ENCODE results near the gene CD1B.
"Not testable (repeated sequence)": the region's sequence is repeated elsewhere in the genome, so short reads cannot be mapped to it uniquely, and the experiment has no call there.

CD1B gene

GRCh38 chr1:158328426-158328825 lies 2.9 kb downstream of the CD1B start:
- no peak for DNase-seq (ENCODE audit: low read depth)

DNA sequence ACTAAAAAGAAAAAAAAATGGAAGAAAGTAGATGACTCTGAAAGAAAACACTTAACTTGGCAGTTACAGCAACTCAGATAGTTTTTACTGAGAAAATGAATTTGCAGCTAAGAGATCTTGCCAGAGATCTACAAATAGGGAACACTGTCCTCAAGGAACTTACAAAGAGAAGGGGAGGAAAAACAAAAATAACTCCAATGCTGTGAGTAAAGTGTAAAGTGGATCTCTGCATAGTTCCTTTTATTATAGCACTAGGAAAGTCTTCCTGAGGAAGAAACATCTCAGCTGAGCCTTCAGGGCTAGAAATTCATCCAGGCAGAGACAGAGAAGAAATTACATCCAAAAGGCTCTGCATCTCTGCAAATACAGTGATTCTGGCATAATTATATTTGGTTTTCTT lies 3.9 kb downstream of the CD1B start:
- DNase-seq (ENCODE audit: low read depth), result no peak

DNA sequence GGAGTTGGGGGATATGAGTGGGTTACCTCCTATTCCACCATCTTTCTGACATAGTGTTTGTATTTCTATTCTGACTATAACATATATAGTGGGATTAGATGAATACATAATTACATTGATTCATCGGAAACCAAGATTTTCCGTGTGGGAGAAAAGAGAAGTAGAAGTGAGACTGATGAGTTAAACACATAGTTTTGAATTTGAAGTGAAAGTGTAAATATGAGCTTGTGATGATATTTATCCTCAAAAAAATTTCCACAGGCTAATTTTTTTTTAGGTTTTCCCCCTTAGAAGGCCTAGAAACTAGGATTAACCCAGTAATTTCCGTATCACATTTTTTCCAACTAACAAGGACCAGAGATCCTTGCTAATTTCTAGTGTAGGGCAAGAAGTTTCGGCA lies 6.9 kb downstream of the CD1B start:
- no peak for DNase-seq (ENCODE audit: low read depth)

- no peak for DNase-seq (ENCODE audit: low read depth)
These were observed 7.5 kb downstream of the CD1B start for GRCh38 chr1:158323866-158324265.

GRCh38 chr1:158311066-158311465 lies 20.3 kb downstream of the CD1B start:
- DNase-seq (ENCODE audit: low read depth), result no peak

GRCh38 chr1:158310623-158311022 lies 20.7 kb downstream of the CD1B start:
- DNase-seq (ENCODE audit: low read depth), result no peak

DNA sequence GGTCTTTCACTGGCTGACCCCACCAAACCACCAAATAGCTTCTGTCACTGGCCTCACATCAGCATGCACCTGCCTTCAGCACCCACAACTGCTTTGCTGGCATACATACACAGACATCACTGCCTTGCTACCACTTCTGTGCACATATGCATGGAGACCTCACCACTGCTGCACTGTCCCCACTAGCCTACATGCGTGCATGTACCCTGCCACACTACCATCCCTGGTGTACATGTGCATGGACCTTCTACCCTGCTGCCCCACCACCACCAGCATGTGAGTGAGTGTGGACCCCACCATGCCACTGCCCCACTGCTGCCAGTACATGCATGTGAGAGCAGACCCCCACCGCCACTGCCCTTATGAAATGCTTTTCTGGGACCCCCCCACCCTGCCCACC lies 35.5 kb downstream of the CD1B start:
- no peak for DNase-seq (ENCODE audit: low read depth)

DNA sequence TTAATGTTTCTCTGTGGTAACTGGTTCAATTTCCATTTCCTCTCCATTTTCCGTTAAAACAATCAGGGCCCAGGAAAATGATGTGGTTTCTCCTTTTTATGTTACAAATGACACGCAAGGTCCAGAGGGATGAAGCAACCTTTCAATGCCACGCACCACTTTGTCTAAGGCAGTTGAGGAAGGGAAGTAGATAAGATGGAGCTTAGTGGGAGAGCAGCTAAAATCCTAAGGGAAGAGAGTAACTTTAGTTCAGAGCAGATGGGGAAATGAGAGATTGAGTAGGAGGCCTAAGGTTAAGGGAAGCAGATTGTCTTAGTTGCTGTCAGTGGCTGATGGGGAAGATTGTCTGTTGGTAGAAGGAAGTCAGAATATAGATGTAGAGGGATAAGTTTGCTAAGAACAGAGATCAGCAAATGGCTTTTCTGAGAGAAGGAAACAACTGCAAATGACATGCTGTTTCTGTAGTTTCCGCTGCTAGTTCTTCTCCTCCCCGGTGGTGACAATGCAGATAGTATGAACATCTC lies 40.9 kb downstream of the CD1B start:
- DNase-seq (ENCODE audit: low read depth), result no peak

DNA sequence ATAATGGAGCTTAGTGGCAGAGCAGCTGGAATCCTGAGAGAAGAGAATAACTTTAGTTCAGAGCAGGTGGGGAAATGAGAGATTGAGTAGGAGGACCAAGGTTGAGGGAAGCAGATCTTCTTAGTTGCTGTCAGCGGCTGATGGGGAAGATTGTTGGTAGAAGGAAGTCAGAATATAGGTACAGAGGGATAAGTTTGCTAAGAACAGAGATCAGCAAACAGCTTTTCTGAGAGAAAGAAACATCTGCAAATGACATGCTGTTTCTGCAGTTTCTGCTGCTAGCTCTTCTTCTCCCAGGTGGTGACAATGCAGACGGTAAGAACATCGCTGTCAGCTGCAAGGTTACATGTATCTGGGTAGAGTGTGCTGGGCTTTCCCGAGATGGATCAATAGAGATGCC lies 41.5 kb downstream of the CD1B start, which contains the start of gene CD1C:
Gene CD1C, plus strand, starts transcription at position 113 of the 400 bp plus-strand sequence. Its CDS starts 142 bp downstream, at position 255.
- no peak for DNase-seq (ENCODE audit: low read depth)

DNA sequence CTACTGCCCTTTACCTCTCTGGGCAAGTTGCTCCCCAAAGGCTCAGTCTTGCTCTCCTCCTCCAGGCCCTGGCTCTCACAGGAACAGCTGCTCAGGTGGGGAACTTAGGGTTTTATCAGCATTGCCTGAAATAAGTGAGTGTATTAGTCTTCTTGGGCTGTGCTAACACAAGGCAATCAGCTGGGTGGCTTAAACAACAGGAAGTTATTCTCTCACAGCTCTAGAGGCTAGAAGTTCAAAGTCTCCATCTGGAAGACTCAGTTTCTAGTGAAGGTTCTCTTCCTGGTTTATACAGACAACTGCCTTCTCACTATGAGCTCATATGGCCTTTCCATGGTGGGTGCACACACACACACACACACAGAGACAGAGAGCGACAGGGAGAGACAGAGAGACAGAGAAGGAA lies 44.4 kb downstream of the CD1B start:
- DNase-seq (ENCODE audit: low read depth), result no peak

DNA sequence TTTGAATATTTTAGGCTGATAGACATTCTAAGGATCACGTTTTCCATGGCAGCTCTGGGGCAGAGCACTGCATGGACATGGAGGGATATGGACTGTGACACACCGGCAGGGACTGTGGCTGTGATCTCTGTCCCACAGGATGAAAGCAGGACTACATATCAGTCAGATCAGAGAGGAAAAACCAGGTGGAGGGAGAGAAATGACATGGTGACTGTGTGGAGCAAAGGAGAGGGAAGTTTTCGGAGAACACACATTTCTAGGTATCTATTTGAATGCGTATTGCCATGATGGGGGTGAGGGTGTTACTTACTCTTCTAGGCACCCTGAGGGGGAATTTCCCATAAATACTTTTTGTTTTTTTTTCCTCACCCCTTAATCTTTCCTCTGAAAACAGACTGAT lies 44.8 kb downstream of the CD1B start:
- DNase-seq (ENCODE audit: low read depth), result no peak

GRCh38 chr1:158285756-158286241 lies 45.5 kb downstream of the CD1B start:
- no peak for DNase-seq (ENCODE audit: low read depth)

DNA sequence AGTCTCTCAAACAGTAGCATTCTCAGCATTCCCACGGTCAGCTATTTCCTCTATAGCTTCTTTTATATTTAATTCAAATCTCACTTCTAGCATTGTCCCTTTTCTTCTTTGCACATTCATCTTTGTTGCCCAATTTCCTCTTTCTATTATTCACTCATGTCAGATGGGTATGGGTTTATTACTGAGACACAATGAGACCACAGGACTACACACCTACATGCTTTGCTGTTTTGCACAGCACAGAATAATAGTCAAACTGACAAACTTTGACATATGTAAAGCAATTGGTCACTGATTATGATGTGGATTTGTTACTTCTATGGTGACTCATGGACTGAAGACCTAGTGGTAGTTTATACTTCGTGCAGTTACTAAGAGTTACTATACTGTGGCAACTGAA lies 47.4 kb downstream of the CD1B start:
- no peak for DNase-seq (ENCODE audit: low read depth)

GRCh38 chr1:158282421-158282820 lies 48.9 kb downstream of the CD1B start:
- DNase-seq (ENCODE audit: low read depth), result not testable (repeated sequence)
